GM21825 (cell line): ENCODE data around the gene PPFIBP1.
"Not testable (repeated sequence)": the region's sequence is repeated elsewhere in the genome, so short reads cannot be mapped to it uniquely, and the experiment has no call there.

Experiments used
- ATAC-seq: cut with Tn5 transposase; IDR thresholded peaks from one replicate; pipeline ENCODE4 v1.9.1; 2021; ENCODE audit warnings: mild to moderate bottlenecking, moderate library complexity; ENCODE audit not compliant: unreplicated experiment

Gene PPFIBP1

GRCh38 chr12:27620121-27620520 lies 96.1 kb downstream of the PPFIBP1 start:
- no peak for ATAC-seq

- ATAC-seq: no peak
Measured at GRCh38 chr12:27622436-27623195, 98.6 kb downstream of the PPFIBP1 start.

- no peak for ATAC-seq
Measured at GRCh38 chr12:27623645-27624044, 99.6 kb downstream of the PPFIBP1 start.

- no peak for ATAC-seq
Measured at GRCh38 chr12:27624586-27624985, 100.6 kb downstream of the PPFIBP1 start.

- no peak for ATAC-seq
Measured at GRCh38 chr12:27627123-27627852, 103.3 kb downstream of the PPFIBP1 start.

GRCh38 chr12:27627853-27628469 lies 104.0 kb downstream of the PPFIBP1 start:
- ATAC-seq: not testable (repeated sequence)

GRCh38 chr12:27630219-27630618 lies 106.2 kb downstream of the PPFIBP1 start:
- not testable (repeated sequence) for ATAC-seq

GRCh38 chr12:27631365-27631764 lies 107.4 kb downstream of the PPFIBP1 start:
- ATAC-seq: no peak

- no peak for ATAC-seq
Measured at GRCh38 chr12:27631813-27632491, 107.9 kb downstream of the PPFIBP1 start.

GRCh38 chr12:27635349-27635972 lies 111.5 kb downstream of the PPFIBP1 start:
- ATAC-seq: no peak

GRCh38 chr12:27636569-27636968 lies 112.6 kb downstream of the PPFIBP1 start:
- ATAC-seq: not testable (repeated sequence)

- ATAC-seq: no peak
Measured at GRCh38 chr12:27637524-27637923, 113.5 kb downstream of the PPFIBP1 start.

- ATAC-seq: no peak
Measured at GRCh38 chr12:27639265-27639664, 115.3 kb downstream of the PPFIBP1 start.

GRCh38 chr12:27640566-27641200 lies 116.7 kb downstream of the PPFIBP1 start:
- ATAC-seq: not testable (repeated sequence)

- ATAC-seq: not testable (repeated sequence)
Measured at GRCh38 chr12:27642361-27642760, 118.4 kb downstream of the PPFIBP1 start.

GRCh38 chr12:27642892-27643291 lies 118.9 kb downstream of the PPFIBP1 start:
- ATAC-seq: not testable (repeated sequence)

- no peak for ATAC-seq
Measured at GRCh38 chr12:27644158-27644845, 120.3 kb downstream of the PPFIBP1 start.

- ATAC-seq: no peak
Measured at GRCh38 chr12:27645671-27646070, 121.7 kb downstream of the PPFIBP1 start.

GRCh38 chr12:27646149-27646548 lies 122.1 kb downstream of the PPFIBP1 start:
- ATAC-seq: no peak

- ATAC-seq: no peak
Measured at GRCh38 chr12:27650011-27650410, 126.0 kb downstream of the PPFIBP1 start.
